PC-3 (cell line): ENCODE measurements around the gene ARL4A.

ENCODE experiments used
- EZH2 ChIP-seq: fragments of 300-600 bp; sonication (generic); IDR thresholded peaks from one replicate; pipeline ENCODE4 v1.6.1; 2017; ENCODE audit warnings: antibody characterized with exemption, mild to moderate bottlenecking, low read length; ENCODE audit not compliant: unreplicated experiment
- TF ChIP-seq, protein P1 (sequence below): fragments of 300-600 bp; sonication (generic); conservative IDR thresholded peaks from 2 replicates; pipeline ENCODE4 v1.5.1; 2017; ENCODE audit warnings: antibody characterized with exemption, low read depth, mild to moderate bottlenecking, low read length

DNA sequence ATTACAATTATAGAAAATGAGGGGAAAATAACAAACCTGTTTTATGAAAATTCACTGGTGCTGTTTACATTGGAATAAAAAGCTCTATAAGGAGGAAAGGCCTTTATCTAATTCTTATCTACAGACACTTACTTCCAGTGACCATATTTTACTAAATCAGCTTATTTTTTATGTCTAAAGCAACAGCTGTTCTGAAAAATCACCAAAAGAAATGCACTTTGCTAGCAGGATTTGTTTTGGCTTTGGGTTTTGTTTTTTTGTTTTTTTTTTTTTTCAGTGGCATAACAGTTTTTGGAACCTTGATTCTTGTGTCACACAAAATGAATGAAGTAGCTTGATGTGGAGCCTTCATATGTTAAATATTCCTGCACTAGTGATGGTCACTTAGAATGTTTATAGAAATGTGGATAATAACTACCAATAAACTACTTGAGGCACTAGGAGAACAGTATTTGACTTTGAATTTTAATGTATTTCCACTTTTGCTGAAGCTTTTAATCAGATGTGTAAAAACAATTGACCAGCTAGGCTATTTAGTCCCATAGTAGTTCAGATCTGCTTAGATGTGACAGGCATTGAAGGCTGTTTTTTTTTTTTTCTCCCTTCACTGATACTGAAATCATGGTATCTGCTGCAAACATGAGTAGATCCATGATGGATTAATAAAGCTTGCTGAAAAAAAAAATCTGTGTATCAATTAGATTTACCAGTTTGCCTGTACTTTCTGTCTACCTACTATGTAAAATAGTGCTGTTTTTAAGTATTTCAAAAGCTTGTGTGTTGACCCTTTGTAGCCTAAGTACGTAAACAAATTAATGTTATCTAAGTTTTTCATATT lies 2.8 kb downstream of the ARL4A start:
- TF ChIP-seq, protein P1, sequence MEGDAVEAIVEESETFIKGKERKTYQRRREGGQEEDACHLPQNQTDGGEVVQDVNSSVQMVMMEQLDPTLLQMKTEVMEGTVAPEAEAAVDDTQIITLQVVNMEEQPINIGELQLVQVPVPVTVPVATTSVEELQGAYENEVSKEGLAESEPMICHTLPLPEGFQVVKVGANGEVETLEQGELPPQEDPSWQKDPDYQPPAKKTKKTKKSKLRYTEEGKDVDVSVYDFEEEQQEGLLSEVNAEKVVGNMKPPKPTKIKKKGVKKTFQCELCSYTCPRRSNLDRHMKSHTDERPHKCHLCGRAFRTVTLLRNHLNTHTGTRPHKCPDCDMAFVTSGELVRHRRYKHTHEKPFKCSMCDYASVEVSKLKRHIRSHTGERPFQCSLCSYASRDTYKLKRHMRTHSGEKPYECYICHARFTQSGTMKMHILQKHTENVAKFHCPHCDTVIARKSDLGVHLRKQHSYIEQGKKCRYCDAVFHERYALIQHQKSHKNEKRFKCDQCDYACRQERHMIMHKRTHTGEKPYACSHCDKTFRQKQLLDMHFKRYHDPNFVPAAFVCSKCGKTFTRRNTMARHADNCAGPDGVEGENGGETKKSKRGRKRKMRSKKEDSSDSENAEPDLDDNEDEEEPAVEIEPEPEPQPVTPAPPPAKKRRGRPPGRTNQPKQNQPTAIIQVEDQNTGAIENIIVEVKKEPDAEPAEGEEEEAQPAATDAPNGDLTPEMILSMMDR: no peak
- TF ChIP-seq EZH2: no peak
